Gastroesophageal sphincter (tissue), 3 donors: ENCODE results near the gene CSF2RB.

ENCODE experiments used
- POLR2A ChIP-seq, 2 donors: fragments of 450-650 bp; IDR thresholded peaks; one replicate each; pipeline ENCODE4 v1.6.1; 2017; ENCODE audit warnings: antibody characterized with exemption in 2 of 2, mild to moderate bottlenecking in 2 of 2, moderate library complexity in 1 of 2
- POLR2AphosphoS5 ChIP-seq: sonication (generic); formaldehyde crosslinking; IDR thresholded peaks from one replicate; pipeline ENCODE4 v1.6.1; 2017; ENCODE audit warnings: antibody characterized with exemption
- TF ChIP-seq, protein P1 (sequence below), 4 experiments: fragments of 200-600 bp in 2 of 4; fragments of 450-650 bp in 2 of 4; sonication (generic) in 1 of 4; IDR thresholded peaks; one replicate each; pipeline ENCODE4 v1.5.1; 2017 to 2019; ENCODE audit warnings: antibody characterized with exemption in 4 of 4, mild to moderate bottlenecking in 2 of 4, moderate library complexity in 2 of 4

DNA sequence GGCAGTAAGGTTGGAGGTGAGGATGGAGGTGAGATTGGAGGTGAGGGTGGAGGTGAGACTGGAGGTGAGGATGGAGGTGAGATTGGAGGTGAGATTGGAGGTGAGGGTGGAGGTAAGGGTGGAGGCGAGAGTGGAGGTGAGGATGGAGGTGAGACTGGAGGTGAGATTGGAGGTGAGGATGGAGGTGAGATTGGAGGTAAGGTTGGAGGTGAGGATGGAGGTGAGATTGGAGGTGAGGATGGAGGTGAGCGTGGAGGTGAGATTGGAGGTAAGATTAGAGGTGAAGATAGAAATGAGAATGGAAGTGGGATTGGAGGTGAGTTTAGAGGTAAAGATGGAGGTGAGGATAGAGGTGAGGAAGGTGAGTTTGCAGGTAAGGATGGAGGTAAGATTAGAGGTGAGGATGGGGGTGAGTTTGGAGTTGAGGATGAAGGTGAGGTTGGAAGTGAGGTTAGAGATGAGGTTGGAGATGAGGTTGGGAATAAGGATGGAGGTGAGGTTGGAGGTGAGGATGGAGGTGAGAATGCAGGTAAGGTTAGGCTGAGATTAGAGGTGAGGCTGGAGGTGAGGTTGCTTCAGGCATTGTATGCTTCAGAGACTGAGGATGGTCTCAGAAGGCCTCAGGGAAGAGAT is 40.4 kb upstream of the CSF2RB start:
- TF ChIP-seq, protein P1, sequence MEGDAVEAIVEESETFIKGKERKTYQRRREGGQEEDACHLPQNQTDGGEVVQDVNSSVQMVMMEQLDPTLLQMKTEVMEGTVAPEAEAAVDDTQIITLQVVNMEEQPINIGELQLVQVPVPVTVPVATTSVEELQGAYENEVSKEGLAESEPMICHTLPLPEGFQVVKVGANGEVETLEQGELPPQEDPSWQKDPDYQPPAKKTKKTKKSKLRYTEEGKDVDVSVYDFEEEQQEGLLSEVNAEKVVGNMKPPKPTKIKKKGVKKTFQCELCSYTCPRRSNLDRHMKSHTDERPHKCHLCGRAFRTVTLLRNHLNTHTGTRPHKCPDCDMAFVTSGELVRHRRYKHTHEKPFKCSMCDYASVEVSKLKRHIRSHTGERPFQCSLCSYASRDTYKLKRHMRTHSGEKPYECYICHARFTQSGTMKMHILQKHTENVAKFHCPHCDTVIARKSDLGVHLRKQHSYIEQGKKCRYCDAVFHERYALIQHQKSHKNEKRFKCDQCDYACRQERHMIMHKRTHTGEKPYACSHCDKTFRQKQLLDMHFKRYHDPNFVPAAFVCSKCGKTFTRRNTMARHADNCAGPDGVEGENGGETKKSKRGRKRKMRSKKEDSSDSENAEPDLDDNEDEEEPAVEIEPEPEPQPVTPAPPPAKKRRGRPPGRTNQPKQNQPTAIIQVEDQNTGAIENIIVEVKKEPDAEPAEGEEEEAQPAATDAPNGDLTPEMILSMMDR (IDR thresholded peaks at IDR 0.05), result no peak
- TF ChIP-seq POLR2A (IDR thresholded peaks at IDR 0.05), result no peak
- no peak for TF ChIP-seq POLR2AphosphoS5
